ENCODE results near the gene TLCD5. TPM values are rescaled to one million over a fixed set of nuclear protein-coding genes. Genes with fewer than 3 reads are reported as not detected.

TLCD5 gene
- total RNA-seq, 2 donors from 2014 or later = 13.8 to 20.1 TPM

DNA sequence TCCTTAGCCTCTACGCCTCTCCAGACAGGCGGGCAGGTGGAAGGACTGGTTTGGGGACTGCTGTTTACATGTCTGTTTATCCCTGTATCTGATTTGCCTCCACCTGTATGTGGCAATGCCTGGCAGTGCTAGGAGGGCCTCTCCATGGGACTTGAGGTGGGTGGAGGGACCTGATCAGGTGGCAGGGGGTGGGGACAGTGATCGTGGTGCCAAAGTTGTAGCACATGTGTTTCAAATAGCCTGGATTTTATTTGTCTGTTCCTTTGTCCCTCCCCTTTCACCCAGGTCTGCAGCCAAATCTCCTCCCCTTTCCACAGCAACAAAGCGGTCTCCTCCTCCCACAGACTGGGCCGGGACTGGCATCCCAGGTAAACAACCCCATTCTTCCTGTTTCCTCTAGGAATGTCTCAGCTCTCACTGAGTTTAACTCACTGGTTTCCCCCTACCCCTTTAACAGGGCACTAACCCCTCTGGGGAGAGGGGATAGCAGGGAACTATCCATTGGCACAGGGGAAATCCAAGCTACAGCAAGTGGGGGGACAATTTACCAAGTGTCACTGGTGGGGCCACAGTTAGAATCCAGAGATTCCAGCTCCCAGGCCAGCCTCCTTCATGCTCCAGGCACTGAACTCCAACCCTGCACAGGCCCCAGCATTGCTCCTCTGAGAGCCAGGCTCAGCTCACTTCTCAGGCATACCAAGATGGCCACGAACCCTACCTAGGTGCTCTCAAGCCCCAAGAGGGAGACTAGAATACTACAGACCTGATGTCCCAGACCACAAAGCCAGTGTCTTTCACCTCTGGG is 22.9 kb upstream of the TLCD5 start:
- H3K9me3 ChIP-seq (ENCODE audit: control insufficient read depth, low read length) = no peaks in the 10 kb centered on the region
- H3K36me3 ChIP-seq (ENCODE audit: control insufficient read depth, insufficient read depth, low read length) = no peaks in the 10 kb centered on the region
- no peak overlapping the region for H3K4me3 ChIP-seq (ENCODE audit: low read length)
- peaks cover 18% of the 10 kb centered on the region for H3K4me1 Mint-ChIP-seq
- H3K27ac Mint-ChIP-seq = peak overlapping the region; percentile 18
- no peaks in the 10 kb centered on the region for H3K36me3 Mint-ChIP-seq (ENCODE audit: low read depth)
- no peak overlapping the region for H3K27ac ChIP-seq (ENCODE audit: low read depth, low read length)
- H3K9ac ChIP-seq (ENCODE audit: extremely low read depth, low read length, poor library complexity, severe bottlenecking) = no peak overlapping the region
- H3K4me1 ChIP-seq (ENCODE audit: control insufficient read depth, insufficient read depth, low read length) = peaks cover 2% of the 10 kb centered on the region
- peak; percentile 69 for DNase-seq
- H3K4me3 Mint-ChIP-seq = no peak overlapping the region
- WGBS, 2 experiments (ENCODE audit: insufficient coverage in 1 of 2, insufficient read length in 1 of 2) = 80 to 85% methylated on average over 1 to 6 of the region's 6 CpGs
- TF ChIP-seq CTCF (conservative IDR thresholded peaks at IDR 0.05) = no peak
- no peaks in the 10 kb centered on the region for H3K9me3 Mint-ChIP-seq
- peaks cover 9% of the 10 kb centered on the region for H3K27me3 Mint-ChIP-seq (ENCODE audit: insufficient read depth)
- H3K27me3 ChIP-seq (ENCODE audit: control insufficient read depth, insufficient read depth, low read length, poor library complexity, severe bottlenecking) = no peaks in the 10 kb centered on the region

- H3K27me3 ChIP-seq (ENCODE audit: control insufficient read depth, insufficient read depth, low read length, poor library complexity, severe bottlenecking) = no peaks in the 10 kb centered on the region
- no peak overlapping the region for H3K27ac ChIP-seq (ENCODE audit: low read depth, low read length)
- Mint-ChIP-seq H3K4me3 (no peak overlapping the region), H3K27ac (no peak overlapping the region), H3K27me3 (ENCODE audit: insufficient read depth) (peaks cover 9% of the 10 kb centered on the region), H3K9me3 (no peaks in the 10 kb centered on the region), H3K4me1 (peaks cover 18% of the 10 kb centered on the region), H3K36me3 (ENCODE audit: low read depth) (no peaks in the 10 kb centered on the region)
- peaks cover 2% of the 10 kb centered on the region for H3K4me1 ChIP-seq (ENCODE audit: control insufficient read depth, insufficient read depth, low read length)
- no peaks in the 10 kb centered on the region for H3K36me3 ChIP-seq (ENCODE audit: control insufficient read depth, insufficient read depth, low read length)
- peak; percentile 94 for DNase-seq
- peak; percentile 97 for TF ChIP-seq CTCF (conservative IDR thresholded peaks at IDR 0.05)
- no peak overlapping the region for H3K4me3 ChIP-seq (ENCODE audit: low read length)
- no peak overlapping the region for H3K9ac ChIP-seq (ENCODE audit: extremely low read depth, low read length, poor library complexity, severe bottlenecking)
- no peaks in the 10 kb centered on the region for H3K9me3 ChIP-seq (ENCODE audit: control insufficient read depth, low read length)
- 19 to 40% methylated on average over 1 to 3 of the region's 3 CpGs for WGBS, 2 experiments (ENCODE audit: insufficient coverage in 1 of 2, insufficient read length in 1 of 2)
Observed at GRCh38 chr11:120303004-120303637, 22.0 kb upstream of the TLCD5 start.

DNA sequence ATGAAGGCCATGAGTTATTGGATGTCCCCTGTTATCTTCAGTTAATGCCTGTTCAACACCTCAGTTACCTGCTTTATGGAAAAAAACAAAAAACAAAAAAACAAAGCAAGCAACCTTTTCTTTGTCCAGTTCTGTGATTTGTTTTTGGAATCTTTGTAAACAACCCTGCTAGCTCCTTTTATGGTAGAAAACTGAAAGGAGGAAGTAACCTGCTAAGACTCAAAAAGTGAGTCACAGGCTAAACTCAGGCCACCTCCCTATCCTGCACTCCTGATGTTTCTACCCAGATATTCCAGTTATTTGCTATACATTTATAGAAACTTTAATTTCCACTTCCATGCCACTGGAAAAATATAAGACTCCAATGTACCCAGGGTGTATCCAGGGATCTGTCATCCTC is 20.6 kb upstream of the TLCD5 start:
- H3K4me3 ChIP-seq (ENCODE audit: low read length) = no peak overlapping the region
- H3K36me3 ChIP-seq (ENCODE audit: control insufficient read depth, insufficient read depth, low read length) = no peaks in the 10 kb centered on the region
- Mint-ChIP-seq H3K27me3 (ENCODE audit: insufficient read depth) (peaks cover 9% of the 10 kb centered on the region), H3K4me1 (peaks cover 18% of the 10 kb centered on the region), H3K9me3 (no peaks in the 10 kb centered on the region), H3K36me3 (ENCODE audit: low read depth) (no peaks in the 10 kb centered on the region), H3K27ac (no peak overlapping the region), H3K4me3 (no peak overlapping the region)
- peaks cover 2% of the 10 kb centered on the region for H3K4me1 ChIP-seq (ENCODE audit: control insufficient read depth, insufficient read depth, low read length)
- no peaks in the 10 kb centered on the region for H3K9me3 ChIP-seq (ENCODE audit: control insufficient read depth, low read length)
- no peak for TF ChIP-seq CTCF (conservative IDR thresholded peaks at IDR 0.05)
- no peak for DNase-seq
- no peak overlapping the region for H3K27ac ChIP-seq (ENCODE audit: low read depth, low read length)
- H3K27me3 ChIP-seq (ENCODE audit: control insufficient read depth, insufficient read depth, low read length, poor library complexity, severe bottlenecking) = no peaks in the 10 kb centered on the region
- H3K9ac ChIP-seq (ENCODE audit: extremely low read depth, low read length, poor library complexity, severe bottlenecking) = no peak overlapping the region

Measured in endodermal cell (in vitro differentiated cells).